ENCODE measurements around the gene SPNS2. TPM values are rescaled to one million over a fixed set of nuclear protein-coding genes. Genes with fewer than 3 reads are reported as not detected.

Gene SPNS2
- total RNA-seq, 4 donors from 2014 or later, result 10.0 to 19.9 (median 18.8) TPM

- Histone ChIP-seq H3K9me3 (peaks cover 0 to 14% (median 7%) of the 10 kb centered on the region in 4 donors), H3K27ac (replicated peaks in 1 of 4) (no peak overlapping the region), H3K27me3 (no peaks in the 10 kb centered on the region), H3K4me1 (peaks cover 0 to 4% (median 0%) of the 10 kb centered on the region in 4 donors), H3K4me3 (no peak overlapping the region), H3K36me3 (no peaks in the 10 kb centered on the region)
- no peak for DNase-seq (ENCODE audit: extremely low spot score)
- intact Hi-C loops (cut with DNase I), result no loop called here
- WGBS, result 87% methylated on average over 5 of the region's 5 CpGs
- TF ChIP-seq POLR2A (IDR thresholded peaks at IDR 0.05; ENCODE audit: low read depth) (no peak), POLR2AphosphoS5 (IDR thresholded peaks at IDR 0.05) (no peak)
These were observed 38.0 kb upstream of the SPNS2 start for GRCh38 chr17:4460661-4461060.

DNA sequence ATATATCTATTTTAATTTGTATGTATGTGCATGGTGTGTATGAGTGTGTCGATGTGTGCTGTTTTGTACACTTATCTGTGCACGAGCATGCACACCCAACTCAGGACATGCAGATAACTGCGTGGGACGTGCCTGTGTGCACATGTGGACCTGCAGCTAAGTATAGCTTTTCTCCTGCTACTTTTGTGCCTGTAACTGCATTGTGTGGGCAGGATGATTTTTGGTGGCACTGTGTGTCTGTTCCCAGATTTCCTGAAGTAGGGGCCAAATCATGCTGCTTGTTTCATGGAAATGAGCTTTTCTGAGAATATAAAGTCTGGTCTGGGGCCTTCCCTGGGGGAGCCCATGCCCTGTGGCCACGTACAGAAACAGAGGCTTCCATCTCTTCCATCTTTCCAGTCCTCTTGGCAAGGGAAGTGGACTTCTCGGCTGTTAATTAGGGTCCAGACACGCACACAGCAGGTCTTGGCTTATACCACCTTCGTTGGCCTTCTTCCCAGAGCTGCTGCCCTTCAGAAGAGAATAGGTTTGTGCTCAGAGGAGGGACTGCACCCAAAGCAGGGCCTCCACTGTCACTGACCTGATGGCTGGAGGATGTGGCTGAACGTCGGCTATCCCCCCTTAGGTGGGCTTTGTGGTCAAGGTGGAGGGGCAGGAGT lies 34.7 kb upstream of the SPNS2 start:
- DNase-seq (ENCODE audit: extremely low spot score), result no peak
- H3K27ac ChIP-seq (replicated peaks in 1 of 4), result no peak overlapping the region
- peaks cover 0 to 14% (median 7%) of the 10 kb centered on the region in 4 donors for H3K9me3 ChIP-seq
- H3K36me3 ChIP-seq, result no peaks in the 10 kb centered on the region
- H3K27me3 ChIP-seq, result no peaks in the 10 kb centered on the region
- no peak overlapping the region for H3K4me3 ChIP-seq
- H3K4me1 ChIP-seq, result peaks cover 0 to 4% (median 0%) of the 10 kb centered on the region in 4 donors
- TF ChIP-seq POLR2A (IDR thresholded peaks at IDR 0.05; ENCODE audit: low read depth), result no peak
- no peak for TF ChIP-seq POLR2AphosphoS5 (IDR thresholded peaks at IDR 0.05)
- no peak for TF ChIP-seq EP300 (IDR thresholded peaks at IDR 0.05)
- no peak for TF ChIP-seq CTCF (IDR thresholded peaks at IDR 0.05)
- 45% methylated on average over 10 of the region's 10 CpGs for whole genome bisulfite sequencing
- intact Hi-C loops (cut with DNase I), result no loop called here

GRCh38 chr17:4465786-4466185 lies 32.9 kb upstream of the SPNS2 start:
- H3K27ac ChIP-seq (replicated peaks in 1 of 4), result no peak overlapping the region
- intact Hi-C loops (cut with DNase I), result no loop called here
- H3K27me3 ChIP-seq, result no peaks in the 10 kb centered on the region
- no peak for DNase-seq (ENCODE audit: extremely low spot score)
- no peak overlapping the region for H3K4me3 ChIP-seq
- 98% methylated on average over 8 of the region's 8 CpGs for WGBS
- H3K9me3 ChIP-seq, result peaks cover 0 to 1% (median 0%) of the 10 kb centered on the region in 4 donors
- H3K4me1 ChIP-seq, result peaks cover 0 to 4% (median 0%) of the 10 kb centered on the region in 4 donors
- no peak for TF ChIP-seq POLR2AphosphoS5 (IDR thresholded peaks at IDR 0.05)
- no peak for TF ChIP-seq EP300 (IDR thresholded peaks at IDR 0.05)
- TF ChIP-seq CTCF (IDR thresholded peaks at IDR 0.05), result no peak
- TF ChIP-seq POLR2A (IDR thresholded peaks at IDR 0.05; ENCODE audit: low read depth), result no peak
- no peaks in the 10 kb centered on the region for H3K36me3 ChIP-seq

DNA sequence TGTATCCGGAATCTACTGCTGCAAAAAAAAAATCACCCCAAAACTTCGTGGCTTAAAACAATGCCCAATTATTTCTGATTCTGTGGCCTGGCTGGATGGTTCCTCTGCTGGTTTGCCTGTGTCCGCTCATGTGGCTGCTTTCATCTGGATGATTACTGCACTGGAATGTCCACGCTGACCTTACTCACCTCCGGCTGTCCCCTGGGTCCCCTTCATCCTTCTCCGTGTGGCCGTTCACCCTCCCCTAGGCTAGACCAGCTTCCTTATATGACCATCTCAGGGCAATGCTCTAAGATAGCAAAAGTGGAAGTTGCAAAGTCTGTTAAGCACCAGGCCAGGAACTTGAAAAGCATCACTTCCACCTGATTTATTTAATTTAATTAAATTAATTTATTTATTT lies 31.4 kb upstream of the SPNS2 start:
- no peak overlapping the region for H3K4me3 ChIP-seq
- peaks cover 0 to 4% (median 0%) of the 10 kb centered on the region in 4 donors for H3K4me1 ChIP-seq
- TF ChIP-seq POLR2AphosphoS5 (IDR thresholded peaks at IDR 0.05), result no peak
- no peak for TF ChIP-seq POLR2A (IDR thresholded peaks at IDR 0.05; ENCODE audit: low read depth)
- TF ChIP-seq CTCF (IDR thresholded peaks at IDR 0.05), result no peak
- no peak for TF ChIP-seq EP300 (IDR thresholded peaks at IDR 0.05)
- intact Hi-C loops (cut with DNase I), result no loop called here
- DNase-seq (ENCODE audit: extremely low spot score), result no peak
- H3K9me3 ChIP-seq, result no peaks in the 10 kb centered on the region
- H3K36me3 ChIP-seq, result no peaks in the 10 kb centered on the region
- WGBS, result 63% methylated on average over 7 of the region's 7 CpGs
- H3K27me3 ChIP-seq, result no peaks in the 10 kb centered on the region
- no peak overlapping the region for H3K27ac ChIP-seq (replicated peaks in 1 of 4)

DNA sequence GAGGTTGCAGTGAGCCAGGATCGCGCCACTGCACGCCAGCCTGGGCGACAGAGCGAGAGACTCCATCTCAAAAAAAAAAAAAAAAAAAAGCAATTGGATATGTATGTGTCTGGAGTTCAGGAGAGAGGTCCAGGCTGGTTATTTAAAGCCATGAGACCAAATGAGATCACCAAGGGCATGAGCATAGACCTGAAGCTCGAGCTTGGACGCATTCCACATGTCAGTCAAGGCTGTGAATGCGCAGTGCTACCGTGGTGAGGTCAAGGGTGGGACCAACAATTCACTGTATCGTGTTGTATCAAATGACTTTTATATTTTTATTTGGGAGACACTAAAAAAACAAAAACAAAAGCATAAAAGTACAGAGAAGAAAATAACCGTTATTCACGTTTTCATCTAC lies 29.1 kb upstream of the SPNS2 start:
- H3K36me3 ChIP-seq, result no peaks in the 10 kb centered on the region
- intact Hi-C loops (cut with DNase I), result no loop called here
- no peak overlapping the region for H3K4me3 ChIP-seq
- DNase-seq (ENCODE audit: extremely low spot score), result no peak
- TF ChIP-seq POLR2A (IDR thresholded peaks at IDR 0.05; ENCODE audit: low read depth) (no peak), POLR2AphosphoS5 (IDR thresholded peaks at IDR 0.05) (no peak), CTCF (IDR thresholded peaks at IDR 0.05) (no peak), EP300 (IDR thresholded peaks at IDR 0.05) (no peak)
- no peaks in the 10 kb centered on the region for H3K27me3 ChIP-seq
- no peak overlapping the region for H3K27ac ChIP-seq (replicated peaks in 1 of 4)
- WGBS, result 81% methylated on average over 12 of the region's 12 CpGs
- H3K9me3 ChIP-seq, result no peaks in the 10 kb centered on the region
- no peaks in the 10 kb centered on the region for H3K4me1 ChIP-seq
